Esophagus (tissue), 2 donors: Measurements from ENCODE around the gene ATG14. TPM values are rescaled to one million over a fixed set of nuclear protein-coding genes. Genes with fewer than 3 reads are reported as not detected.
A peak's percentile ranks its signal among the peaks of the same experiment; 100 is the strongest.
"Not testable (repeated sequence)": the region's sequence is repeated elsewhere in the genome, so short reads cannot be mapped to it uniquely, and the experiment has no call there.

Experiments
- H3K27ac ChIP-seq, 2 donors: one replicate each; pipeline ENCODE4 v1.5.1; 2013; ENCODE audit warnings: low read depth in 2 of 2, mild to moderate bottlenecking in 2 of 2, inconsistent platforms in 1 of 2, low read length in 1 of 2, moderate library complexity in 1 of 2
- H3K27me3 ChIP-seq, 2 donors: one replicate each; pipeline ENCODE4 v1.6.1; 2013; ENCODE audit warnings: low read length in 2 of 2, control low read depth in 1 of 2, mild to moderate bottlenecking in 1 of 2; ENCODE audit not compliant: insufficient read depth in 2 of 2, control insufficient read depth in 1 of 2
- H3K36me3 ChIP-seq, 2 donors: one replicate each; pipeline ENCODE4 v1.6.1; 2013; ENCODE audit warnings: low read length in 1 of 2; ENCODE audit not compliant: control insufficient read depth in 2 of 2, insufficient read depth in 2 of 2
- H3K4me1 ChIP-seq, 2 donors: one replicate each; pipeline ENCODE4 v1.6.1; 2013; ENCODE audit warnings: low read length in 1 of 2; ENCODE audit not compliant: control insufficient read depth in 2 of 2, insufficient read depth in 2 of 2
- H3K4me3 ChIP-seq, 2 donors: one replicate each; pipeline ENCODE4 v1.5.1; 2013; ENCODE audit warnings: low read length in 2 of 2, mild to moderate bottlenecking in 2 of 2, low read depth in 1 of 2, moderate library complexity in 1 of 2
- H3K9me3 ChIP-seq, 2 donors: one replicate each; pipeline ENCODE4 v1.6.1; 2013; ENCODE audit warnings: mild to moderate bottlenecking in 2 of 2, low read depth in 1 of 2, low read length in 1 of 2, moderate library complexity in 1 of 2; ENCODE audit not compliant: control insufficient read depth in 2 of 2, insufficient read depth in 1 of 2
- WGBS, 2 donors: extraction: QIAGEN DNeasy Blood & Tissue Kit; methylation state at CpG; one replicate each; pipeline ENCODE4 v1.1.7; 2013; 5-methylcytosine and 5-hydroxymethylcytosine counted together
- polyA plus RNA-seq, 2 donors: library from polyadenylated mRNA; stranded (reverse); fragments of 200-250 nt; gene quantifications; one replicate each; pipeline ENCODE4 v1.2.3, GENCODE V29; 2013
- donor health status: healthy with polysubstance abuse.
- donor health status: Bipolar disorder and iron deficiency.

Gene ATG14, protein sequence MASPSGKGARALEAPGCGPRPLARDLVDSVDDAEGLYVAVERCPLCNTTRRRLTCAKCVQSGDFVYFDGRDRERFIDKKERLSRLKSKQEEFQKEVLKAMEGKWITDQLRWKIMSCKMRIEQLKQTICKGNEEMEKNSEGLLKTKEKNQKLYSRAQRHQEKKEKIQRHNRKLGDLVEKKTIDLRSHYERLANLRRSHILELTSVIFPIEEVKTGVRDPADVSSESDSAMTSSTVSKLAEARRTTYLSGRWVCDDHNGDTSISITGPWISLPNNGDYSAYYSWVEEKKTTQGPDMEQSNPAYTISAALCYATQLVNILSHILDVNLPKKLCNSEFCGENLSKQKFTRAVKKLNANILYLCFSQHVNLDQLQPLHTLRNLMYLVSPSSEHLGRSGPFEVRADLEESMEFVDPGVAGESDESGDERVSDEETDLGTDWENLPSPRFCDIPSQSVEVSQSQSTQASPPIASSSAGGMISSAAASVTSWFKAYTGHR
- 1 to 10 TPM; 4.2 to 5.8 TPM for polyA plus RNA-seq

DNA sequence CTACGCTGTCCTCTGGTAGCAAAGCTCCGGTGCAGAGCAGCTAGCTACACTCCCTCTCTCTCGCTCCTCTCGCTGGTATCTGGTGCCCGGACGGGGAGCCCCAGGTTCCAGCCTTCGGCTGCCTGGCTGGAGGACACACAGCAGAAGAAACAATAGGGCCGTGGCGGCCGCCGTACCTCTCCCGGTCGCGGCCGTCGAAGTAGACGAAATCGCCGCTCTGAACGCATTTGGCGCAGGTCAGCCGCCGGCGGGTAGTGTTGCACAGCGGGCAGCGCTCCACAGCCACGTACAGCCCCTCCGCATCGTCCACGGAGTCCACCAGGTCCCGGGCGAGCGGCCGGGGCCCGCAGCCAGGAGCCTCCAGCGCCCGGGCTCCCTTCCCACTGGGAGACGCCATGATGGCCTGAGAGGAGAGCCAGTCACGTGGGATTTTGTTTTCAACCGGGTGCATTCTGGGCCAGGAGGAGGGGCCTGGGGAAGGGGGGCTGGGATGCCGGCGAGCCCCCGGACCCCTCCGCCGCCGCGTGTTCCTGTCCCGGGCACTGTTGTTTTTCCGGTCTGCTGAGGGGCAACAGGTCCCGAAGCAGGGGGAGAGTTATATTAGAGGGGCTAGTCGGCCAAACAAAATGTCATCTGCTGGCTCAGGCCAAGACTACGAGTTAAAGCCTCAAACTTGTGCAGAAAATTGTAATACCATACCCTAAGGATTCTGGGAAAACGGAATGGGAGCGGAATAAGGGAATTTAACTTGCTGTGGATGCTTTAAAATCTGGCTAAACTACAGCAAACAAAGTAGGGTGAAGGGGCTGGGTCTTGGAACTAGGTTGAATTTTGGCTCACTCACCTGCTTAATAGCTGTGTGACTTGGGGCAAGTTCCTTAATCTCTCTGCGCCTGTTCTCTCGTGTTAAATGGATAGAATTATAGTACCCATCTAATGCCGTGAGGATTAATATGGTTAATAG lies at the start of gene ATG14:
Gene ATG14 (minus strand): TSS at position 405 of the 964 bp plus-strand sequence. CDS start 8 bp downstream, at position 397.
- whole genome bisulfite sequencing, 2 donors, result 2 to 3% methylated on average over 57 of the region's 57 CpGs
- Histone ChIP-seq H3K4me1 (no peaks in the 10 kb centered on the region), H3K4me3 (peak within 1 kb of the TSS; percentile 96 to 100), H3K36me3 (no peaks in the 10 kb centered on the region), H3K27ac (peak within 1 kb of the TSS; percentile 82 to 93), H3K9me3 (no peaks in the 10 kb centered on the region), H3K27me3 (no peaks in the 10 kb centered on the region)

DNA sequence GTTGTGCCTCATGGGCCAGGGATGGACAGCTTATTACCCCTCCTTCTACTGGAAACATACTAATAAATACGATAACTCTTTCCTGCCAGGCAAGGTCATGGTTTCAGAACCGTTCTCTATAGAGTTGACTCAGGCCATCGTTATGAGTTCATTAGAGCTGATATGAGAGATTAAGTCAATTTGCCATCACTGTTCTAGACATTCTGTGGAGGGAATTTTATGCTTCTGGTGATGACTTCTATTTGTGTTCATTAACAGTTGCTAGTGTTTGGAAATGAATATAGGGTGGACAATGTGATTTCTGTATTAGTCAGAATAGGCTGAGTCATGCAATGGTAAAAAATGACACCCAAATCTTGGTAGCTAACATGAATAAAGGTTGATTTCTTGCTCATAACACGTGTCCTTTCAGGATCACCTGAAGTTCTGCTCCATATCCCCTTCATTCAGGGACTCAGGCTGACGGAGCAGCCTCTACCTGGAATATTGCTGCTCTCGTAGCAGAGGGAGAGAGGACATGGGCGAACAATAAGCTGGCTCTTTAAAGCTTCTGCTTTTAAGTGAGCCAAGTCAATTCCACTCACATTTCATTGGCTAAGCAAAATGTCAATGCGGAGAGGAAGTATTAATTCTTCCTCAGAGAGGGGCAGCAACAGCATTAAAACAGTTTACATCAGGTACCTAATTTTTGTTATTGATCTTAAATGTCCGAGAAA lies 47.3 kb upstream of the ATG14 start:
- no peaks in the 10 kb centered on the region for H3K36me3 ChIP-seq
- H3K27ac ChIP-seq, result no peak overlapping the region
- H3K4me1 ChIP-seq, result peaks cover 5 to 6% of the 10 kb centered on the region in 2 donors
- WGBS, 2 donors, result 52 to 58% methylated on average over 9 of the region's 9 CpGs
- H3K9me3 ChIP-seq, result peaks cover 0 to 3% of the 10 kb centered on the region in 2 donors
- no peaks in the 10 kb centered on the region for H3K27me3 ChIP-seq
- no peak overlapping the region for H3K4me3 ChIP-seq

- H3K27me3 ChIP-seq, result no peaks in the 10 kb centered on the region
- WGBS, 2 donors, result 85 to 92% methylated on average over 6 of the region's 6 CpGs
- H3K4me1 ChIP-seq, result peaks cover 5 to 6% of the 10 kb centered on the region in 2 donors
- H3K9me3 ChIP-seq, result peaks cover 0 to 3% of the 10 kb centered on the region in 2 donors
- H3K4me3 ChIP-seq, result no peak overlapping the region
- no peak overlapping the region for H3K27ac ChIP-seq
- H3K36me3 ChIP-seq, result no peaks in the 10 kb centered on the region
Measured at GRCh38 chr14:55457496-55457895, 45.9 kb upstream of the ATG14 start.

- H3K4me1 ChIP-seq, H3K27ac ChIP-seq, H3K9me3 ChIP-seq, H3K27me3 ChIP-seq, H3K4me3 ChIP-seq, H3K36me3 ChIP-seq: not testable (repeated sequence)
- 93 to 94% methylated on average over 16 to 28 of the region's 34 CpGs for WGBS, 2 donors
Measured at GRCh38 chr14:55456411-55456810, 44.8 kb upstream of the ATG14 start.

GRCh38 chr14:55454264-55455002 lies 42.8 kb upstream of the ATG14 start:
- Histone ChIP-seq H3K9me3 (peaks cover 0 to 3% of the 10 kb centered on the region in 2 donors), H3K36me3 (no peaks in the 10 kb centered on the region), H3K4me1 (peaks cover 5 to 6% of the 10 kb centered on the region in 2 donors), H3K27me3 (no peaks in the 10 kb centered on the region), H3K4me3 (no peak overlapping the region), H3K27ac (peak overlapping the region in 1 of 2 donors; percentile 11)
- 18% methylated on average over 13 of the region's 13 CpGs for WGBS, 2 donors

DNA sequence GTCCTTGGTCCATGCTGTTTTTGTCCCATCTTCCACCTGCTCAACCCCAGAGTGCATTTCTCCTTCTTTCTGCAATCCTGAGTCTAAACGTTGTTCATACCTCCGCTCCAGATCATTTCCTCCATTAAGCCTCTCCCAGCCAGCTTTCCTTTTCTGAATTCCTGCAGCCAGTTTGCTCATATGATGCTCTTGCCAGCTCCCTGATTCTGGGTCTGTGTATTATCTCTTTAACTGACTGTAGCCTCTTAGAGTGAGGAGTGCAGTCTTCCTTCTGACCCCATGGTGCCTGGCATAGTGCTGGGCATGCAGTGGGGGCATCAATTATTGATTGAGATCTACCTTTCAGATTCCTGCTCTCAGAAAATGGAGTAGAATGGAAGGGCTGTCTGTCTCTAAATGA lies 40.3 kb upstream of the ATG14 start:
- Histone ChIP-seq H3K27me3 (no peaks in the 10 kb centered on the region), H3K36me3 (no peaks in the 10 kb centered on the region), H3K27ac (no peak overlapping the region), H3K4me1 (peaks cover 5 to 8% of the 10 kb centered on the region in 2 donors), H3K9me3 (no peaks in the 10 kb centered on the region), H3K4me3 (no peak overlapping the region)
- WGBS, 2 donors, result 48 to 52% methylated on average over 2 of the region's 2 CpGs

GRCh38 chr14:55451398-55451797 lies 39.8 kb upstream of the ATG14 start:
- H3K36me3 ChIP-seq, result no peaks in the 10 kb centered on the region
- H3K27ac ChIP-seq, result peak overlapping the region in 1 of 2 donors; percentile 16
- 31% methylated on average over 4 of the region's 4 CpGs for WGBS, 2 donors
- H3K4me1 ChIP-seq, result peaks cover 5 to 8% of the 10 kb centered on the region in 2 donors
- no peak overlapping the region for H3K4me3 ChIP-seq
- no peaks in the 10 kb centered on the region for H3K27me3 ChIP-seq
- no peaks in the 10 kb centered on the region for H3K9me3 ChIP-seq

- H3K4me3 ChIP-seq, result no peak overlapping the region
- no peak overlapping the region for H3K27ac ChIP-seq
- no peaks in the 10 kb centered on the region for H3K9me3 ChIP-seq
- no peaks in the 10 kb centered on the region for H3K27me3 ChIP-seq
- no peaks in the 10 kb centered on the region for H3K36me3 ChIP-seq
- peaks cover 5 to 8% of the 10 kb centered on the region in 2 donors for H3K4me1 ChIP-seq
Measured at GRCh38 chr14:55450987-55451386, 39.4 kb upstream of the ATG14 start.
